Loucy (cell line): ENCODE data around the gene DNAJC11.

Source experiments
- H2AFZ ChIP-seq: fragments of 200-600 bp; sonication (generic); 2 replicates; pipeline ENCODE4 v1.6.0; 2016; ENCODE audit warnings: antibody characterized with exemption, mild to moderate bottlenecking, low read length, moderate library complexity
- H3F3A ChIP-seq: fragments of 200-600 bp; 2 replicates; pipeline ENCODE4 v1.6.0; 2016; ENCODE audit warnings: antibody characterized with exemption, low read depth, mild to moderate bottlenecking
- H3K27me3 ChIP-seq: fragments of 200-600 bp; sonication (generic); 2 replicates; pipeline ENCODE4 v1.6.1; 2014; ENCODE audit warnings: low read length, mild to moderate bottlenecking; ENCODE audit not compliant: insufficient read depth, poor library complexity, severe bottlenecking
- H3K36me3 ChIP-seq: fragments of 200-600 bp; sonication (generic); 2 replicates; pipeline ENCODE4 v1.6.1; 2016; ENCODE audit warnings: low read length; ENCODE audit not compliant: insufficient read depth
- H3K4me1 ChIP-seq: fragments of 200-600 bp; sonication (generic); 2 replicates; pipeline ENCODE4 v1.5.1; 2014; ENCODE audit warnings: low read length, mild to moderate bottlenecking; ENCODE audit not compliant: insufficient read depth, poor library complexity, severe bottlenecking
- H3K4me2 ChIP-seq: fragments of 200-600 bp; sonication (generic); 2 replicates; pipeline ENCODE4 v1.6.0; 2014; ENCODE audit warnings: antibody characterized with exemption, low read length, low read depth, mild to moderate bottlenecking; ENCODE audit not compliant: poor library complexity, severe bottlenecking
- H3K4me3 ChIP-seq: fragments of 200-600 bp; sonication (generic); 2 replicates; pipeline ENCODE4 v1.5.1; 2014; ENCODE audit warnings: low read length, mild to moderate bottlenecking, mixed read lengths; ENCODE audit not compliant: poor library complexity, severe bottlenecking
- H3K79me2 ChIP-seq: fragments of 200-600 bp; sonication (generic); 2 replicates; pipeline ENCODE4 v1.6.1; 2014; ENCODE audit warnings: low read length; ENCODE audit not compliant: insufficient read depth
- H3K9ac ChIP-seq: fragments of 200-600 bp; sonication (generic); 2 replicates; pipeline ENCODE4 v1.6.0; 2014; ENCODE audit warnings: mild to moderate bottlenecking, low read depth, low read length, moderate library complexity; ENCODE audit not compliant: poor library complexity, severe bottlenecking
- H3K9me2 ChIP-seq: fragments of 200-600 bp; sonication (generic); replicated peaks from 2 replicates; pipeline ENCODE4 v1.6.1; 2016; ENCODE audit warnings: low read depth, low read length, mixed read lengths
- H3K9me3 ChIP-seq: fragments of 200-600 bp; sonication (generic); 2 replicates; pipeline ENCODE4 v1.6.1; 2014; ENCODE audit warnings: mild to moderate bottlenecking, antibody characterized with exemption, low read length, low read depth; ENCODE audit not compliant: insufficient read depth
- H4K20me1 ChIP-seq: fragments of 200-600 bp; sonication (generic); 2 replicates; pipeline ENCODE4 v1.6.0; 2014; ENCODE audit warnings: antibody characterized with exemption, low read length, mild to moderate bottlenecking; ENCODE audit not compliant: insufficient read depth, poor library complexity, severe bottlenecking
- CTCF ChIP-seq: fragments of 200-600 bp; sonication (generic); conservative IDR thresholded peaks from 2 replicates; pipeline ENCODE4 v1.5.1; 2014; ENCODE audit warnings: mild to moderate bottlenecking, antibody characterized with exemption, low read length
- EZH2phosphoT487 ChIP-seq: fragments of 200-600 bp; IDR thresholded peaks from 2 replicates; pipeline ENCODE4 v1.6.1; 2018; ENCODE audit warnings: antibody characterized with exemption, mild to moderate bottlenecking, moderate library complexity, borderline replicate concordance

The DNAJC11 gene

GRCh38 chr1:6621429-6622391 is 79.9 kb downstream of the DNAJC11 start:
- H2AFZ ChIP-seq = no peak overlapping the region
- H3F3A ChIP-seq = peaks cover 3% of the 10 kb centered on the region; the same call in 1 of the 2 replicates
- H3K4me2 ChIP-seq = no peak overlapping the region
- peaks cover 28% of the 10 kb centered on the region for H4K20me1 ChIP-seq
- TF ChIP-seq EZH2phosphoT487 (no peak), CTCF (no peak)
- no peaks in the 10 kb centered on the region for H3K9me2 ChIP-seq
- H3K4me3 ChIP-seq = no peak overlapping the region
- no peaks in the 10 kb centered on the region for H3K27me3 ChIP-seq
- no peak overlapping the region for H3K9ac ChIP-seq
- H3K36me3 ChIP-seq = peaks cover 50% of the 10 kb centered on the region; the same call in 1 of the 2 replicates
- peaks cover 6% of the 10 kb centered on the region for H3K4me1 ChIP-seq
- H3K79me2 ChIP-seq = peaks cover 74% of the 10 kb centered on the region
- no peaks in the 10 kb centered on the region for H3K9me3 ChIP-seq

DNA sequence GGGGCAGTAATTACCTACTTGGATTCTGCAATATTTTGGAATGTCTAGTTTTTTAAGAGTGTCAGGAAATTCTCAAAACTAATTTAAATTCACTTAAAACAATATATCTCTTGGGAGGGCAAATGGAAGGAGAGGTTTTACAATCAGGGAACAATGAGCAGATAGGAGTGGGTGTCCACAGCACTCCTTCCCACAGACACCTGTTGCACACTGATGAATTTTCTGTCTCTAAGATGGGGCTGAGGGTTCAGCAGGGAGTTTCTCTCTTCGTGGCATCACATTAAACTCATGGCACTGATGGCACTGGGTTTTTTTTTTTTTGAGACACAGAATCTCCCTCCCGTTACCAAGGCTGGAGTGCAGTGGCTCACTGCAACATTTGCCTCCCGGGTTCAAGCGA is 82.6 kb downstream of the DNAJC11 start:
- TF ChIP-seq EZH2phosphoT487 (no peak), CTCF (no peak)
- peaks cover 72% of the 10 kb centered on the region for H3K79me2 ChIP-seq

DNA sequence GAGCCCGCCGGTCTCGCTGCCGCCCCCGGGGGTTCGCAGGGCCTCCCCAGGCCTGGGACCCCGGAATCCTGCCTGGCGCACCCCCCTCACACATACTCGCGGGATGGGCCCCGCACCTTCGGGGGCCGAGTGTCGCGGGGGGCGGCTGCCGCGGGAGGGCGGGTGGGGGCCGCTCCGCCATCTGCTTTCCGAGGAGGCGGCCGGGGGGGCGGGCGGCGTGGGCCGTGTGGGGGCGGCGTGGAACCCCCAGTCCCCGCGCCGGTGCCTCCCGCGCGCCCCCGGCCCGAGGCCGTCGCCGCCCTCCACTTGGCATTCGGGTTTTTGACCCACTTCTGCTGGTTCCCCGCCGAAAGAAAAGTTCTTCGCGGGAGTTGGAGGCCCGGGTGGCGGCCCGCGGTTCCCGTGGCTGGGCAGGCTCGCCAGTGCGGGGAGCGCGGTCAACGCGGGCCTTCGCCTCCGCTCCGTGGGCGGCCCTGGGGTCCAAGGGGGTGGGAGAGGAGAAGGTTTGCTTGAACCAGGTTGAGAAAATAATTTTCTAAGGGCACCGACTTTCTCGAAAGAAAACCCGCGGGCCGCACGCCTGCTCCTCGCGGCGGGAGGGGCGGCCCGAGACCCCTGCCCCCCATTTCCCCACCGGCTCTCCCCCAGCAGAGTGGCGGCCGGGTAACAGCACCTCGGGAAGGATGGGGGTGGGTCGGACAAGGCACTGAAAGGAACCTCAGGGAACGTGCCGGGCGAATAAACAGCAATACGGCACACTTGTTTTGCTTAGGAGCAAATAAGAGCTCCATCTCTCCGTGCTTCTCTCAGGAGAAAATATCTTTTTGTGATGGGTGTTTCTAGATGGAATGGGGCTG is 86.5 kb downstream of the DNAJC11 start:
- Histone ChIP-seq H3K4me3 (peak overlapping the region; percentile 93), H3F3A (no peaks in the 10 kb centered on the region), H3K9me3 (no peaks in the 10 kb centered on the region), H3K36me3 (peaks cover 17% of the 10 kb centered on the region; the same call in 1 of the 2 replicates), H2AFZ (no peak overlapping the region), H4K20me1 (peaks cover 30% of the 10 kb centered on the region), H3K9ac (peak overlapping the region; percentile 70), H3K4me1 (peaks cover 6% of the 10 kb centered on the region), H3K79me2 (peaks cover 64% of the 10 kb centered on the region), H3K4me2 (peak overlapping the region; percentile 71), H3K27me3 (peaks cover 4% of the 10 kb centered on the region), H3K9me2 (no peaks in the 10 kb centered on the region)
- TF ChIP-seq CTCF (no peak), EZH2phosphoT487 (no peak)

More for the DNA sequence above, 82.6 kb downstream of the DNAJC11 start:
- peaks cover 3% of the 10 kb centered on the region; the same call in 1 of the 2 replicates for H3F3A ChIP-seq
- H3K4me1 ChIP-seq = no peaks in the 10 kb centered on the region
- H4K20me1 ChIP-seq = peaks cover 32% of the 10 kb centered on the region
- H2AFZ ChIP-seq = no peak overlapping the region
- no peak overlapping the region for H3K9ac ChIP-seq
- peaks cover under 1% of the 10 kb centered on the region for H3K27me3 ChIP-seq
- no peak overlapping the region for H3K4me2 ChIP-seq
- H3K9me2 ChIP-seq = no peaks in the 10 kb centered on the region
- H3K4me3 ChIP-seq = no peak overlapping the region
- H3K9me3 ChIP-seq = no peaks in the 10 kb centered on the region
- peaks cover 49% of the 10 kb centered on the region; the same call in 1 of the 2 replicates for H3K36me3 ChIP-seq
